Stimulated activated naive B cell treated with anti-CD40 and anti-IgM and Interleukin-4, amounts not matched to agents 10 μg/mL and 1 μg/mL and 100 μg/mL, for 72 hours (primary cell): ENCODE measurements around the gene SPIB.
"Not testable (repeated sequence)": the region's sequence is repeated elsewhere in the genome, so short reads cannot be mapped to it uniquely, and the experiment has no call there.

Experiments used
- ATAC-seq, 2 donors: fragments of 150-1000 bp; cut with Tn5 transposase; replicated peaks; 2 replicates each; pipeline ENCODE4 v1.10.0; 2021; ENCODE audit warnings: moderate library complexity in 1 of 2
- DNase-seq: peaks from one replicate; pipeline ENCODE4 v3.0.0; 2021
- H3K27ac Mint-ChIP-seq: one replicate; pipeline ENCODE4 v1.8.0; 2022; ENCODE audit warnings: mild to moderate bottlenecking, mixed read lengths
- H3K27me3 Mint-ChIP-seq, 2 donors: one replicate each; pipeline ENCODE4 v1.8.0; 2022; ENCODE audit warnings: mixed read lengths in 2 of 2
- H3K36me3 Mint-ChIP-seq, 2 donors: one replicate each; pipeline ENCODE4 v1.8.0; 2022; ENCODE audit warnings: mixed read lengths in 2 of 2, mild to moderate bottlenecking in 1 of 2
- H3K4me1 Mint-ChIP-seq, 2 donors: one replicate each; pipeline ENCODE4 v1.8.0; 2022; ENCODE audit warnings: mixed read lengths in 2 of 2, mild to moderate bottlenecking in 1 of 2
- H3K4me3 Mint-ChIP-seq, 2 donors: one replicate each; pipeline ENCODE4 v1.8.0; 2022; ENCODE audit warnings: mild to moderate bottlenecking in 2 of 2, mixed read lengths in 2 of 2, moderate library complexity in 1 of 2
- H3K9me3 Mint-ChIP-seq, 2 donors: one replicate each; pipeline ENCODE4 v1.8.0; 2022; ENCODE audit warnings: mixed read lengths in 2 of 2, mild to moderate bottlenecking in 1 of 2

The SPIB gene

DNA sequence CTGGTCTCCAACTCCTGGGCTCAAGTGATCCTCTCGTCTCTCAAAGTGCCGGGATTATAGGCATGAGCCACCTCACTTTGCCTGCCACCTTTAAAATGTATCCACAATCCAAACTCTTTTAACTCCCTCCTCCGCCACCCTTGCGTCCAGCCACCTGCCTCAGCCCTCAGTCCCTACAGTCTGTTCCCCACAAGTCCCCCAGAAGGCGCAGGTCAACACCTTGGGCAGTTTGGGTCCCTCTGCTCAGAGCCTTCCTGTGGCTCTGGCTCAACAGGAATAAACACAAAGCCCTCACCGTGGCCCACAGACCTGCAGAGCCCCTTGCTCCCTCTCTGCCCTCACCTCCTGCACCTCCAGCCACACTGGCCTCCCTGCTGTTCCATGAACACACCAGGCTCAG, 50.1 kb downstream of the SPIB start:
- Mint-ChIP-seq H3K27me3 (no peaks in the 10 kb centered on the region), H3K9me3 (no peaks in the 10 kb centered on the region), H3K4me3 (no peak overlapping the region), H3K36me3 (no peaks in the 10 kb centered on the region), H3K4me1 (peaks cover 0 to 2% of the 10 kb centered on the region in 2 donors), H3K27ac (no peak overlapping the region)
- DNase-seq (no peak), ATAC-seq (no peak)

DNA sequence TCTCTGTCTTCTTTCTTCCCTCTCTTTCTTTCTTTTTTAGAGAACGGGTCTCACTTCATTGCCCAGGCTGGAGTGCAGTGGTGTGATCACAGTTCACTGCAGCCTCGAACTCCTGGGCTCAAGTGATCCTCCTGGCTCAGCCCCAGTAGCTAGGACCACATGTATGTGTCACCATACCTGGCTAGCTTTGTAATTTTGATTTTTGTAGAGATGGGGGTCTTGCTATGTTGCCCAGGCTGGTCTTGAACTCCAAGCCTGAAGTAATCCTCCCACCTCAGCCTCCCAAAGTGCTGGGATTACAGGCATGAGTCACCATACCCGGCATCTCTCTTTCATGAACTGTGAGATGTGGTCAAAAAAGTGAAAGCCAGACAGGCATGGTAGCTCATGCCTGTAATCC, 54.6 kb downstream of the SPIB start:
- Mint-ChIP-seq H3K4me1 (peaks cover 24 to 31% of the 10 kb centered on the region in 2 donors), H3K36me3 (peaks cover 11 to 19% of the 10 kb centered on the region in 2 donors)
- not testable (repeated sequence) for H3K9me3 Mint-ChIP-seq, H3K27ac Mint-ChIP-seq, DNase-seq, ATAC-seq, H3K4me3 Mint-ChIP-seq, H3K27me3 Mint-ChIP-seq

DNA sequence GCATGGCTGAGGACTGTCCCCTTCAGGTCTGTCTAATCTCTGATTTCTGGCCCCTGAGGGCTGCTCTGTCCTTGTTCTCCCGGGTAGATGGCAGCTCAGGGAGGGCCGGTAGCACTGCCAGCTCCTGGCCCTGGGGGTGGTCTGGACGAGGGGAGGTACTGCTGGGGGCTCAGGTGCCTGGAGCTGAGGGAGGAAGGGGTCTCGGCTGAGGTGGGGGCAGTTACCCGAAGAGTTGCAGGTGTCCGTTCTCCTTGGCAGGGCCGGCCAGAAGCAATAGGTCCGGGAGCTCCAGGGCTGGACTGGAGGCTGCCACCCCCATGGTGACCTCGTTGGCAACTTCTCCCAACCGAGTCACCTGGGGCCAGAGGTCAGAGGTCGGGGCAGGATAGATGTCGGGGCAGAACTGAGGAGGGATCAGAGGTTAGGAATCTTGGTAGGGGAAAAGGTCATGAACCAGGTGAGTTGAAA, 56.4 kb downstream of the SPIB start:
- no peaks in the 10 kb centered on the region for H3K27me3 Mint-ChIP-seq
- no peak for DNase-seq
- peaks cover 18 to 29% of the 10 kb centered on the region in 2 donors for H3K36me3 Mint-ChIP-seq
- H3K4me1 Mint-ChIP-seq, result peaks cover 27 to 40% of the 10 kb centered on the region in 2 donors
- peak overlapping the region; percentile 62 to 100 for H3K4me3 Mint-ChIP-seq
- peaks cover 0 to 4% of the 10 kb centered on the region in 2 donors for H3K9me3 Mint-ChIP-seq
- H3K27ac Mint-ChIP-seq, result peak overlapping the region; percentile 98
- no peak for ATAC-seq

DNA sequence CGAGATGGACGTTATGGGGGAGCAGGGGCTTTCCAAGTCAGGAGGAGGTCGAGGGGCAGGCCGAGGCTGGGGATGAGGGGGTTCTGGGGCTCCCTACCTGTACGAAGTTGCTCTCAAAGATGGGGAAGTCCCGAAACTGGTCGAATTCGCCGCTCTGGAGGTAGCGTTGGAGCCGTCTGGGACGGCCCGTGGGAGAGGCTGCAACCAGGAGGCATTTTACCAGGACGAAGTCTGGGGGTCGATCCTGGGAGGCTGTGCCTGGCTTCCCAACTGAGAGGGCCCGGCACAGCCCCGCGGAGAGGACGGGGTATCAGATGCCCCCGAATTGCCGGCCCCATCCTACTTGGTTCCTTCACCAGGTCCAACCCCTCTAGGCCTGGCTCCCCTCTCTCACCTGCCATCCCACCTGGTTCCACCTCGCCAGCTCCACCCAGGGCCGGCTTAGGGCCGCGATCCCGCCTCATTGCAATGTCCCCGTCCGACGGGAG, 57.0 kb downstream of the SPIB start:
- peak overlapping the region; percentile 99 to 100 for H3K4me3 Mint-ChIP-seq
- DNase-seq, result no peak
- H3K4me1 Mint-ChIP-seq, result peaks cover 27 to 40% of the 10 kb centered on the region in 2 donors
- H3K27me3 Mint-ChIP-seq, result no peaks in the 10 kb centered on the region
- H3K27ac Mint-ChIP-seq, result peak overlapping the region; percentile 98
- peak in 1 of 2 donors; percentile 8 for ATAC-seq
- H3K36me3 Mint-ChIP-seq, result peaks cover 19 to 32% of the 10 kb centered on the region in 2 donors
- H3K9me3 Mint-ChIP-seq, result peaks cover 0 to 4% of the 10 kb centered on the region in 2 donors

DNA sequence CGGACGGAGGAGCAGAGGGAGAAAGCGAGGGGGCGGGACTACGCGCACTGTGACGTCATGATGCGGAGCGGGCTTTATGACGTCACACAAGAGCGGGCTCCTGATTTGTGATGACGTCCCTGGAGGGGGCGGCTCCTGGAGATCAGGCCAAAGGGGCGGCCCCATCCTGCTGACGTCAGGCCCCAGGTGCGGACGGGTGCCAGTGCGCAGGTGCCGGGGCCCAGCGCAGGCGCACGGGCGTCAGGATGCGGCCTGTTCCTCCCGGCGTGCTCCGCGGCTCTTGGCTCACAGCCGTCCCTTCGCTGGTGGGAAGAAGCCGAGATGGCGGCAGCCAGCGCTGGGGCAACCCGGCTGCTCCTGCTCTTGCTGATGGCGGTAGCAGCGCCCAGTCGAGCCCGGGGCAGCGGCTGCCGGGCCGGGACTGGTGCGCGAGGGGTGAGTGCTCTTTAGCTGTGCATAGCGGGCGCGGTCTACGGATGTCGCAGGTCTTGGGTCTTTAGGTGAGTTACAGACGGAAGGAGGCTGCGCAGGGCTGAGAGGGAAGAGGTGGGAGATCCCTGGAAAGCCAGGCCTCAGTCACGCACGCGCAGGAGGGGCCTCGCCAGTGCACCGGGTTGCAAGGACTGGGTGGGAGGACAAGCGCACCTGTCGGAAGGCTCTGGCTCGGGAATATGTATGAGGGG, 57.6 kb downstream of the SPIB start, which contains the start of the genes EMC10 and GARIN5A:
EMC10 (plus strand) TSS at position 284 of the 683 bp plus-strand sequence; CDS start at position 322, 38 bp downstream.
GARIN5A (minus strand) TSS at position 625 of the 683 bp plus-strand sequence; CDS start at position 165, 460 bp downstream.
- H3K4me3 Mint-ChIP-seq, result peak within 1 kb of the TSS; percentile 99 to 100

DNA sequence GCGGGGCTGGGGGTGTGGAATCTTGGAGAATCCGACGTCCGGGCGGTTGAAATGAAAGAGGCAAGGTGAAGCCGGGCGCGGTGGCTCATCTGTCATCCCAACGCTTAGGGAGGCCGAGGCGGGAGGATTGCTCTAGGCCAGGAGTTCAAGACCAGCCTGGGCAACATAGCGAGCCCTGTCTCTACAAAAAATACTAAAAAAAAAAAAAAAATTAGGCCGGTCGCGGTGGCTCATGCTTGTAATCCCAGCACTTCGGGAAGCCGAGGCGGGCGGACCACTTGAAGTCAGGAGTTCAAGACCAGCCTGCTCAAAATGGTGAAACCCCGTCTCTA, 58.1 kb downstream of the SPIB start:
- Mint-ChIP-seq H3K4me3 (peak overlapping the region; percentile 99 to 100), H3K9me3 (peaks cover 0 to 4% of the 10 kb centered on the region in 2 donors), H3K36me3 (peaks cover 25 to 38% of the 10 kb centered on the region in 2 donors), H3K27me3 (no peaks in the 10 kb centered on the region), H3K4me1 (peaks cover 30 to 46% of the 10 kb centered on the region in 2 donors), H3K27ac (peak overlapping the region; percentile 98)
- ATAC-seq (no peak), DNase-seq (no peak)

More for the DNA sequence above, 57.6 kb downstream of the SPIB start, which contains the start of the genes EMC10 and GARIN5A:
- ATAC-seq (peak; percentile 96 to 98), DNase-seq (peak; percentile 96)
- no peaks in the 10 kb centered on the region for H3K27me3 Mint-ChIP-seq
- peaks cover 30 to 46% of the 10 kb centered on the region in 2 donors for H3K4me1 Mint-ChIP-seq
- H3K36me3 Mint-ChIP-seq, result peaks cover 25 to 37% of the 10 kb centered on the region in 2 donors
- H3K9me3 Mint-ChIP-seq, result peaks cover 0 to 4% of the 10 kb centered on the region in 2 donors
- H3K27ac Mint-ChIP-seq, result peak within 1 kb of the TSS; percentile 98

DNA sequence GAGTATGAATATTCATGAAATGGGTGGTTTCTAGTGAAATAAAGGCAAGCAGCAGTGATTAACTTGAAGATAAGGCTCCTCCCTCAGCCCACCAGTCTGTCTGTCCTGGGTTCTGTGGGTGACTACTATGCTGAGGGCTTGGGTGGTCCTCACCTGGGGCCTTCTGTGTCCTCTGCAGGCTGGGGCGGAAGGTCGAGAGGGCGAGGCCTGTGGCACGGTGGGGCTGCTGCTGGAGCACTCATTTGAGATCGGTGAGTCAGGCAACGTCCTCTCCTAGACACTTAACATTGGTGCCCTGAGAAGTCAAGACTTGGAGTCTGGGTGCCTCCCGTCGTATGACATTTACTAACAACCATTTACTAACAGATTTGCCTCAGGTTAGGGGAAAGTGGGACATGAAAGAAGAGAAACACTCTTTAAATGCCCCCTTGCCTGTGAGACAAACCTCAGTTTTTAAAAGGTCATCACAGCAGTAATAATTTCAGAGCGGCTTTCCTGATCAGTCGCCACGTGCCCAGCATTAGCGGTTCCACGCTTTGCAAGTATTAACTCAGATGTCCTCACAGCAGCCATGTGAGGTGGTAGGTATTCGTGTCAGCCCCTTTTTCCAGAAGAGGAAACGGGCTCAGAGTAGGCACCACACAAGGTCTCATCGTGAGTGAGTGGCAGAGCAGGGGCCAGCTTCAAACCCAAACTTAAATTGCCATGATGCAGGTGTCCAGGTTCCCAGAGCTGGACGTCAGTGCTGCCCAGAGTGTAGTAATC, 59.2 kb downstream of the SPIB start:
- Mint-ChIP-seq H3K36me3 (peaks cover 30 to 46% of the 10 kb centered on the region in 2 donors), H3K4me1 (peaks cover 28 to 46% of the 10 kb centered on the region in 2 donors), H3K27ac (peak overlapping the region; percentile 63), H3K9me3 (peaks cover 0 to 4% of the 10 kb centered on the region in 2 donors), H3K4me3 (peak overlapping the region; percentile 99 to 100), H3K27me3 (no peaks in the 10 kb centered on the region)
- no peak for DNase-seq
- ATAC-seq, result no peak

DNA sequence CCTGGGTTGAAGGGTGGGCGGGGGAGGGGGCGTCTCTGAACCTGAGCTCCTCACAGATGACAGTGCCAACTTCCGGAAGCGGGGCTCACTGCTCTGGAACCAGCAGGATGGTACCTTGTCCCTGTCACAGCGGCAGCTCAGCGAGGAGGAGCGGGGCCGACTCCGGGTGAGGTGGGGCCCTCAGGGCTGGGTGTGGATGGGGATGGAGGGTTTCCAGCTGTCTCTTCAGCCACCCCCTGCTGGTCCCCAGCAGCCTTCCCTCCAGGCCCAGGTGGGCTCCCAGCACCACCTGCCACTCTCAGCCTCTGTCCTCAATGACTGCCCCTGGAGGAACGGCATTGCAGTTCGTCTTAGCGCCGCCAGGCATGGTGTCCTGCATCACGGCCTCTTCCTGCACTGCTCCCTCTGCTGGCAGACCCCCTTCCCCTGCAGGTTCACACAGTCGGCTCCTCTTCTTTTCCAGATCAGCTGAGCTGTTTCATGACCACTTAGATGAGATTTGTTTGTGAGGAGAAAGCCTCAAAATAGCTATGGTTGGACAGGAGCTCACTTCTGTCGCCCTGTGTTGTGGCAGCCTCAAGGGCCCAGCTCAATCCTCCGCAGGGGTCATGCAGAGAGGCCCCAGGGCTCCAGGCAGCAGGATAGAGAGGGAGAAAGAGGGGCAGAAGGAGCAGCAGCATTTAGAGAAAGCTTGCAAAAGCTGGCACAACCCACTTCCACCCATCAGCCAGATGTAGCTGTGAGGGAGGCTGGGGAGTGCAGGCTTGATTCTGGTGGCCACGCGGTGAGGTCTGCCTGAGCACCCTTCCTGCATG, 60.4 kb downstream of the SPIB start:
- Mint-ChIP-seq H3K4me3 (no peak overlapping the region), H3K4me1 (peaks cover 28 to 46% of the 10 kb centered on the region in 2 donors), H3K27me3 (no peaks in the 10 kb centered on the region), H3K9me3 (peaks cover 0 to 4% of the 10 kb centered on the region in 2 donors), H3K36me3 (peaks cover 34 to 53% of the 10 kb centered on the region in 2 donors), H3K27ac (no peak overlapping the region)
- ATAC-seq (no peak), DNase-seq (no peak)

DNA sequence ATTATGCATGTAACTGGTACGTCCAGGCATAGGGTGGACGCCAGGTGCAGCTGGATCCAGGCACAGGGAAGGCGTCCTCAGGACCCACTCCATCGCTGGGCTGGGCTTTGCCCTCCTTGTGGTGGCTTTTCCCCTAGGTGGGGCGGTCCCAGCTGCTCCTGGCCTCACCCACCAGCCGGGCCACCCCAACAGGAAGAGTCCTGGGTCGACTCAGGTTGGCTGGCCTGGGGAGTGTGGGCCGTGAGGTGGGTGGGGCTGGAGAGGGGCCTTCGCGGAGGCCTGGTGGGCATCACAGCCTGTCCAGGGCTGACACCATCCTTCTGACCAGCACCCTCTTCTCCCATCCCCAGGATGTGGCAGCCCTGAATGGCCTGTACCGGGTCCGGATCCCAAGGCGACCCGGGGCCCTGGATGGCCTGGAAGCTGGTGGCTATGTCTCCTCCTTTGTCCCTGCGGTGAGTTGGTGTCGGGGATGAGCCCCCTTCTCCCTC, 61.1 kb downstream of the SPIB start:
- no peak for DNase-seq
- no peaks in the 10 kb centered on the region for H3K27me3 Mint-ChIP-seq
- peaks cover 37 to 53% of the 10 kb centered on the region in 2 donors for H3K36me3 Mint-ChIP-seq

DNA sequence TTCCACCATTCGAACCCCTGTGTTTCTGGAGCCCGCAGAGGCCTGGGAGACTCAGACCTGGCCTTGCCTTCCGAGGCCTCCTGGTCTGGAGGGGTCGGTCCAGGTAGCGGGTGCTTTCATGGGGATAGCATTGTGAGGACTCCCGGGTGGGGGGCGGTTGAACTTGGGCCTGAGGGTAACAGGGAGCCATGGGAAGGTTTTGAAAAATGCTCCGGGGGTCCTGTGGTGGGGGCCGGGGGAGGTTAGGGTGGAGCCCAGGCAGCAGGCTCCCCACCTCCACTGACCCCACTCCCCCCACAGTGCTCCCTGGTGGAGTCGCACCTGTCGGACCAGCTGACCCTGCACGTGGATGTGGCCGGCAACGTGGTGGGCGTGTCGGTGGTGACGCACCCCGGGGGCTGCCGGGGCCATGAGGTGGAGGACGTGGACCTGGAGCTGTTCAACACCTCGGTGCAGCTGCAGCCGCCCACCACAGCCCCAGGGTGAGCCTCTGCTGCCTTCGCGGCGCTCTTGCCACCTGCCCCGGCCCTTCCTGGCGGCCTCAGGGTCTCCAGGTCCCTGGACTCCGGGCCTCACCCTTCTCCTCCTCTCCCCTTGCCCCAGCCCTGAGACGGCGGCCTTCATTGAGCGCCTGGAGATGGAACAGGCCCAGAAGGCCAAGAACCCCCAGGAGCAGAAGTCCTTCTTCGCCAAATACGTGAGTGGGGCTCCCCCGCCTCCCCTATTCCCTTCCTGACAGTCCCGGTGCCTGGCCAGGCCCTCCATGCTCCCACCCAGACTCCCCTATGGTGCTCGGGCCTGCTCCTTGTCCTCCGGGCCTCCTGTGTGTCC, 61.8 kb downstream of the SPIB start:
- Mint-ChIP-seq H3K27ac (peak overlapping the region; percentile 68), H3K9me3 (peaks cover 0 to 3% of the 10 kb centered on the region in 2 donors), H3K4me3 (no peak overlapping the region), H3K27me3 (no peaks in the 10 kb centered on the region), H3K4me1 (peaks cover 23 to 46% of the 10 kb centered on the region in 2 donors), H3K36me3 (peaks cover 44 to 60% of the 10 kb centered on the region in 2 donors)
- no peak for DNase-seq
- ATAC-seq, result no peak

More for the DNA sequence above, 61.1 kb downstream of the SPIB start:
- Mint-ChIP-seq H3K4me3 (no peak overlapping the region), H3K27ac (no peak overlapping the region), H3K9me3 (peaks cover 0 to 4% of the 10 kb centered on the region in 2 donors), H3K4me1 (peaks cover 28 to 46% of the 10 kb centered on the region in 2 donors)
- no peak for ATAC-seq
